KMS-11 (cell line): ENCODE measurements around the gene TCF23.
A peak's percentile ranks its signal among the peaks of the same experiment; 100 is the strongest.
"Not testable (repeated sequence)": the region's sequence is repeated elsewhere in the genome, so short reads cannot be mapped to it uniquely, and the experiment has no call there.

Source experiments
- H2AFZ ChIP-seq: fragments of 200-600 bp; sonication (generic); 2 replicates; pipeline ENCODE4 v1.6.1; 2016; ENCODE audit warnings: antibody characterized with exemption, mixed run types, low read depth
- H3K27ac ChIP-seq: fragments of 200-600 bp; sonication (generic); 2 replicates; pipeline ENCODE4 v1.6.1; 2016; ENCODE audit warnings: mild to moderate bottlenecking, mixed run types
- H3K27me3 ChIP-seq: fragments of 200-600 bp; sonication (generic); 2 replicates; pipeline ENCODE4 v1.6.1; 2017; ENCODE audit warnings: mild to moderate bottlenecking, low read depth, mixed run types, moderate library complexity; ENCODE audit not compliant: insufficient read depth
- H3K36me3 ChIP-seq: fragments of 200-600 bp; sonication (generic); 2 replicates; pipeline ENCODE4 v1.6.1; 2017; ENCODE audit warnings: mild to moderate bottlenecking, mixed run types; ENCODE audit not compliant: insufficient read depth
- H3K4me1 ChIP-seq: fragments of 200-600 bp; sonication (generic); 2 replicates; pipeline ENCODE4 v1.6.1; 2016; ENCODE audit warnings: mild to moderate bottlenecking, low read depth, mixed run types; ENCODE audit not compliant: poor library complexity, severe bottlenecking
- H3K4me2 ChIP-seq: fragments of 200-600 bp; sonication (generic); 2 replicates; pipeline ENCODE4 v1.7.0; 2016; ENCODE audit warnings: mild to moderate bottlenecking, mixed run types
- H3K4me3 ChIP-seq: fragments of 200-600 bp; sonication (generic); IDR thresholded peaks from 2 replicates; pipeline ENCODE4 v1.6.1; 2017; ENCODE audit warnings: low read depth, low read length, mixed read lengths; ENCODE audit not compliant: insufficient read depth
- H3K79me2 ChIP-seq: fragments of 200-600 bp; sonication (generic); 2 replicates; pipeline ENCODE4 v1.6.1; 2016; ENCODE audit warnings: low read depth, mixed run types; ENCODE audit not compliant: insufficient read depth
- H3K9ac ChIP-seq: fragments of 200-600 bp; sonication (generic); 2 replicates; pipeline ENCODE4 v1.6.1; 2016; ENCODE audit warnings: mild to moderate bottlenecking, mixed run types
- H4K20me1 ChIP-seq: fragments of 200-600 bp; sonication (generic); 2 replicates; pipeline ENCODE4 v1.6.1; 2016; ENCODE audit warnings: mild to moderate bottlenecking, mixed run types; ENCODE audit not compliant: insufficient read depth
- CTCF ChIP-seq: fragments of 200-600 bp; sonication (generic); conservative IDR thresholded peaks from 2 replicates; pipeline ENCODE4 v1.6.1; 2017; ENCODE audit warnings: low read depth, mild to moderate bottlenecking, antibody characterized with exemption, low read length, moderate library complexity, mixed read lengths

TCF23 gene

DNA sequence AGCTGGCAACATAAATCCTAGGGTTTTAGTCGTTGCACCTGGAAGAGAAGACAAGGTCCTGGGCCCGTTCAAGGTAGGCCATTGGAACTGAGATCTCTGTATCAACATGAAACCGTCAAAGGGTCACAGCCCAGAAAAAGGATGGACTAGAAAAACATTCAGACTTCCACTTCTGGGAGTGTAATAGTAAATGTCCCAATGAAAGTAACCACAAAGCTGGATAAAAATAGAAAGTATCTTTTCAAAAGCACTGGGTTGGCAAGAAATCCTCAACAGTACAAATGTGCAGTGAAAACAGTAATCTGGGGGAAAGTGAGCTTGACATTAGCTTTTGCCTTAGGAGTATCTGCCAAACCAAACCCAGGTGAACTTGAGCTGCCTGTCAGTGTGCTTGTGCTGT, 42.8 kb upstream of the TCF23 start:
- Histone ChIP-seq H3K79me2 (no peaks in the 10 kb centered on the region), H3K27ac (no peak overlapping the region), H3K4me1 (peaks cover 10% of the 10 kb centered on the region), H4K20me1 (no peaks in the 10 kb centered on the region), H3K4me2 (peak overlapping the region; percentile 1; the same call in 1 of the 2 replicates), H3K27me3 (no peaks in the 10 kb centered on the region), H3K4me3 (no peak overlapping the region), H2AFZ (no peak overlapping the region), H3K36me3 (no peaks in the 10 kb centered on the region), H3K9ac (no peak overlapping the region)
- TF ChIP-seq CTCF = no peak

GRCh38 chr2:27108221-27108620, 40.6 kb upstream of the TCF23 start:
- Histone ChIP-seq H3K4me1 (peaks cover 10% of the 10 kb centered on the region), H3K27ac (no peak overlapping the region), H4K20me1 (no peaks in the 10 kb centered on the region), H3K4me3 (no peak overlapping the region), H3K4me2 (no peak overlapping the region), H3K36me3 (no peaks in the 10 kb centered on the region), H3K27me3 (no peaks in the 10 kb centered on the region), H3K79me2 (no peaks in the 10 kb centered on the region), H3K9ac (no peak overlapping the region), H2AFZ (no peak overlapping the region)
- TF ChIP-seq CTCF = no peak

- Histone ChIP-seq H4K20me1 (no peaks in the 10 kb centered on the region), H3K4me2 (no peak overlapping the region), H3K9ac (no peak overlapping the region), H3K4me3 (no peak overlapping the region), H3K79me2 (no peaks in the 10 kb centered on the region), H2AFZ (no peak overlapping the region), H3K36me3 (no peaks in the 10 kb centered on the region), H3K27ac (no peak overlapping the region), H3K4me1 (peaks cover 10% of the 10 kb centered on the region), H3K27me3 (no peaks in the 10 kb centered on the region)
- no peak for TF ChIP-seq CTCF
Observed at GRCh38 chr2:27109083-27109482, 39.7 kb upstream of the TCF23 start.

DNA sequence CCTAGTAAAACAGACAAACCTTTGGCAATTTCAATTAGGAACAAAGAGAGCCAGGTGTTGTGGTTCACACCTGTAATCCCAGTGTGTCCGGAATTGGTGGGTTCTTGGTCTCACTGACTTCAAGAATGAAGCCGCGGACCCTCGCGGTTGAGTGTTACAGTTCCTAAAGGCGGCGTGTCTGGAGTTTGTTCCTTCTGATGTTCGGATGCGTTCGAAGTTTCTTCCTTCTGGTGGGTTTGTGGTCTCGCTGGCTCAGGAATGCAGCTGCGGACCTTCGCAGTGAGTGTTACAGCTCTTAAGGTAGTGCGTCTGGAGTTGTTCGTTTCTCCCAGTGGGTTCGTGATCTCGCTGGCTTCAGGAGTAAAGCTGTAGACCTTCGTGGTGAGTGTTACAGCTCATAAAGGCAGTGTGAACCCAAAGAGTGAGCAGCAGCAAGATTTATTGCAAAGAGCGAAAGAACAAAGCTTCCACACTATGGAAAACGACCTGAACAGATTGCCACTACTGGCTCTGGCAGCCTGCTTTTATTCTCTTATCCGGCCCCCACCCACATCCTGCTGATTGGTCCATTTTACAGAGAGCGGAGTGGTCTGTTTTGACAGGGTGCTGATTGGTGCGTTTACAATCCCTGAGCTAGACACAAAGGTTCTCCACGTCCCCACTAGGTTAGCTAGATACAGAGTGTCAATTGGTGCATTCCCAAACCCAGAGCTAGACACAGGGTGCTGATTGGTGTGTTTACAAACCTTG, 38.0 kb upstream of the TCF23 start:
- not testable (repeated sequence) for H3K9ac ChIP-seq, H3K27ac ChIP-seq, H3K4me1 ChIP-seq, H3K79me2 ChIP-seq, H4K20me1 ChIP-seq, H3K36me3 ChIP-seq, H2AFZ ChIP-seq, H3K4me3 ChIP-seq, H3K27me3 ChIP-seq, H3K4me2 ChIP-seq

DNA sequence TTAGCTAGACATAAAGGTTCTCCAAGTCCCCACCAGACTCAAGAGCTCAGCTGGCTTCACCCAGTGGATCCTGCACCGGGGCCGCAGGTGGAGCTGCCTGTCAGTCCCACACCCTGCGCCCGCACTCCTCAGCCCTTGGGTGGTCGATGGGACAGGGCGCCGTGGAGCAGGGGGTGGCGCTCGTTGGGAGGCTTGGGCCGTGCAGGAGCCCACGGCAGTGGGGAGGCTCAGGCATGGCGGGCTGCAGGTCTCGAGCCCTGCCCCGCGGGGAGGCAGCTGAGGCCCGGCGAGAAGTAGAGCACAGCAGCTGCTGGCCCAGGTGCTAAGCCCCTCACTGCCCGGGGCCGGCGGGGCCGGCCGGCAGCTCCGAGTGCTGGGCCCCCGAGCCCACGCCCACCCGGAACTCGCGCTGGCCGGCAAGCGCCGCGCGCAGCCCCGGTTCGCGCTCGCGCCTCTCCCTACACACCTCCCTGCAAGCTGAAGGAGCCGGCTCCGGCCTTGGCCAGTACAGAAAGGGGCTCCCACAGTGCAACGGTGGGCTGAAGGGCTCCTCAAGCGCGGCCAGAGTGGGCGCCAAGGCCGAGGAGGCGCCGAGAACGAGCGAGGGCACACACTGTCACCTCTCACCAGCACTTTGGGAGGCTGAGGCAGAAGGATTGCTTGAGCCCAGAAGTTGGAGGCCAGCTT, 37.3 kb upstream of the TCF23 start:
- not testable (repeated sequence) for H3K27me3 ChIP-seq, H3K27ac ChIP-seq, H3K9ac ChIP-seq, H3K79me2 ChIP-seq, H3K4me3 ChIP-seq, H4K20me1 ChIP-seq, H3K4me2 ChIP-seq, H3K36me3 ChIP-seq, H3K4me1 ChIP-seq, H2AFZ ChIP-seq
